Fibroblast of skin of left quadriceps (primary cell): ENCODE results near the gene TRPC4AP.

Experiments used
- DNase-seq, 2 experiments: peaks; one replicate each; pipeline ENCODE4 v3.0.0-alpha.2; 2013; ENCODE audit warnings: low read depth in 2 of 2

TRPC4AP gene

GRCh38 chr20:35001596-35002362 lies 90.8 kb downstream of the TRPC4AP start:
- no peak for DNase-seq

GRCh38 chr20:35000922-35001595 lies 91.5 kb downstream of the TRPC4AP start:
- no peak for DNase-seq

- DNase-seq = no peak
Measured at GRCh38 chr20:35000311-35000921, 92.2 kb downstream of the TRPC4AP start.

- no peak for DNase-seq
Measured at GRCh38 chr20:34999782-35000181, 92.8 kb downstream of the TRPC4AP start.

- DNase-seq = no peak
Measured at GRCh38 chr20:34999021-34999451, 93.6 kb downstream of the TRPC4AP start.

- DNase-seq = no peak
Measured at GRCh38 chr20:34998331-34998950, 94.2 kb downstream of the TRPC4AP start.

- no peak for DNase-seq
Measured at GRCh38 chr20:34997774-34998173, 94.8 kb downstream of the TRPC4AP start.

- no peak for DNase-seq
Measured at GRCh38 chr20:34997131-34997561, 95.5 kb downstream of the TRPC4AP start.

- no peak for DNase-seq
Measured at GRCh38 chr20:34996243-34997028, 96.2 kb downstream of the TRPC4AP start.

- no peak for DNase-seq
Measured at GRCh38 chr20:34995696-34996095, 96.9 kb downstream of the TRPC4AP start.

- no peak for DNase-seq
Measured at GRCh38 chr20:34995192-34995591, 97.4 kb downstream of the TRPC4AP start.

- no peak for DNase-seq
Measured at GRCh38 chr20:34994509-34995131, 98.0 kb downstream of the TRPC4AP start.

GRCh38 chr20:34993941-34994508 lies 98.6 kb downstream of the TRPC4AP start:
- no peak for DNase-seq

- no peak for DNase-seq
Measured at GRCh38 chr20:34992751-34993417, 99.7 kb downstream of the TRPC4AP start.

- DNase-seq = no peak
Measured at GRCh38 chr20:34990661-34991214, 101.9 kb downstream of the TRPC4AP start.

GRCh38 chr20:34990231-34990630 lies 102.4 kb downstream of the TRPC4AP start:
- no peak for DNase-seq

- DNase-seq = no peak
Measured at GRCh38 chr20:34989670-34990069, 102.9 kb downstream of the TRPC4AP start.

GRCh38 chr20:34989118-34989517 lies 103.5 kb downstream of the TRPC4AP start:
- DNase-seq = no peak

GRCh38 chr20:34988191-34988540 lies 104.4 kb downstream of the TRPC4AP start:
- DNase-seq = no peak
